GM23338 (cell line): Measurements from ENCODE around the gene NCL. TPM values are rescaled to one million over a fixed set of nuclear protein-coding genes. Genes with fewer than 3 reads are reported as not detected.

ENCODE experiments used
- ATAC-seq: fragments of 200-7000 bp; cut with Tn5 transposase; 3 replicates; pipeline ENCODE4 v1.9.1; 2020
- DNase-seq: peaks from one replicate; pipeline ENCODE4 v3.0.0-alpha.2; 2015; ENCODE audit warnings: low spot score
- H2AFZ ChIP-seq: fragments of 200-600 bp; sonication (generic); 2 replicates; pipeline ENCODE4 v1.8.0; 2016; ENCODE audit warnings: antibody characterized with exemption, mild to moderate bottlenecking, moderate library complexity
- H3F3A ChIP-seq: fragments of 200-600 bp; sonication (generic); replicated peaks from 2 replicates; pipeline ENCODE4 v1.8.0; 2017; ENCODE audit warnings: antibody characterized with exemption, mixed run types, low read depth
- H3K27ac ChIP-seq: fragments of 200-600 bp; sonication (generic); 2 replicates; pipeline ENCODE4 v1.6.1; 2016; ENCODE audit warnings: low read depth
- H3K27me3 ChIP-seq: fragments of 200-600 bp; sonication (generic); 2 replicates; pipeline ENCODE4 v1.8.0; 2016; ENCODE audit warnings: mild to moderate bottlenecking, mixed run types, moderate library complexity; ENCODE audit not compliant: insufficient read depth
- H3K36me3 ChIP-seq: fragments of 200-600 bp; sonication (generic); 2 replicates; pipeline ENCODE4 v1.8.0; 2016; ENCODE audit warnings: mild to moderate bottlenecking; ENCODE audit not compliant: insufficient read depth
- H3K4me1 ChIP-seq: fragments of 200-600 bp; sonication (generic); 2 replicates; pipeline ENCODE4 v1.8.0; 2016; ENCODE audit warnings: mild to moderate bottlenecking, moderate library complexity; ENCODE audit not compliant: insufficient read depth
- H3K4me2 ChIP-seq: fragments of 200-600 bp; sonication (generic); 2 replicates; pipeline ENCODE4 v1.7.1; 2017; ENCODE audit warnings: mixed run types
- H3K4me3 ChIP-seq: fragments of 200-600 bp; sonication (generic); 2 replicates; pipeline ENCODE4 v1.6.1; 2016; ENCODE audit warnings: mixed run types
- H3K79me2 ChIP-seq: fragments of 200-600 bp; sonication (generic); replicated peaks from 2 replicates; pipeline ENCODE4 v1.8.0; 2017; ENCODE audit warnings: mild to moderate bottlenecking; ENCODE audit not compliant: insufficient read depth
- H3K9me2 ChIP-seq: fragments of 200-600 bp; sonication (generic); 2 replicates; pipeline ENCODE4 v1.8.0; 2017; ENCODE audit not compliant: insufficient read depth
- H4K20me1 ChIP-seq: fragments of 200-600 bp; sonication (generic); replicated peaks from 2 replicates; pipeline ENCODE4 v1.8.0; 2017; ENCODE audit warnings: mild to moderate bottlenecking; ENCODE audit not compliant: insufficient read depth
- H3K27ac Mint-ChIP-seq: 2 replicates; pipeline ENCODE4 v1.8.0; 2020; ENCODE audit warnings: inconsistent platforms, mild to moderate bottlenecking, moderate library complexity, mixed read lengths
- H3K27me3 Mint-ChIP-seq: 3 replicates; pipeline ENCODE4 v1.8.0; 2022; ENCODE audit warnings: low read depth, mild to moderate bottlenecking, moderate library complexity, mixed read lengths, inconsistent platforms; ENCODE audit not compliant: insufficient read depth, poor library complexity
- H3K36me3 Mint-ChIP-seq: 3 replicates; pipeline ENCODE4 v1.8.0; 2021; ENCODE audit warnings: low read depth, mild to moderate bottlenecking, inconsistent platforms, moderate library complexity, mixed read lengths
- H3K4me1 Mint-ChIP-seq: 3 replicates; pipeline ENCODE4 v1.8.0; 2020; ENCODE audit warnings: mild to moderate bottlenecking, inconsistent platforms, mixed read lengths
- H3K4me3 Mint-ChIP-seq: 3 replicates; pipeline ENCODE4 v1.8.0; 2021; ENCODE audit warnings: moderate library complexity, mild to moderate bottlenecking, inconsistent platforms, mixed read lengths
- H3K9me3 Mint-ChIP-seq: 3 replicates; pipeline ENCODE4 v1.8.0; 2020; ENCODE audit warnings: moderate library complexity, mild to moderate bottlenecking, inconsistent platforms, mixed read lengths
- ETS1 ChIP-seq: IDR thresholded peaks from 2 replicates; pipeline ENCODE4 v1.6.1; 2016; ENCODE audit warnings: antibody characterized with exemption
- EZH2 ChIP-seq: fragments of 200-600 bp; sonication (generic); IDR thresholded peaks from one replicate; pipeline ENCODE4 v1.8.0; 2017; ENCODE audit warnings: antibody characterized with exemption, mild to moderate bottlenecking, low read depth; ENCODE audit not compliant: unreplicated experiment
- JUNB ChIP-seq: IDR thresholded peaks from one replicate; pipeline ENCODE4 v1.6.1; 2016; ENCODE audit warnings: antibody characterized with exemption; ENCODE audit not compliant: unreplicated experiment
- POLR2AphosphoS5 ChIP-seq: IDR thresholded peaks from 2 replicates; pipeline ENCODE4 v1.6.1; 2016; ENCODE audit warnings: antibody characterized with exemption, low read depth
- STAT1 ChIP-seq: IDR thresholded peaks from one replicate; pipeline ENCODE4 v1.6.1; 2016; ENCODE audit warnings: antibody characterized with exemption; ENCODE audit not compliant: unreplicated experiment
- ZNF331 ChIP-seq: fragments of 250-450 bp; sonication (Bioruptor Pico); IDR thresholded peaks from 2 replicates; pipeline ENCODE4 v1.5.0; 2020; ENCODE audit warnings: low read depth, mild to moderate bottlenecking, moderate library complexity
- ZNF462 ChIP-seq: fragments of 250-450 bp; sonication (Bioruptor Pico); IDR thresholded peaks from 2 replicates; pipeline ENCODE4 v1.5.0; 2020; ENCODE audit warnings: mild to moderate bottlenecking, moderate library complexity
- polyA plus RNA-seq: library from polyadenylated mRNA; unstranded; fragments of >200 nt; fragmentation: Nextera tagmentation; extraction: Ambion mirVana; gene quantifications from 2 replicates; pipeline ENCODE4 v1.2.1, GENCODE V29; 2016
- total RNA-seq: library from RNA; depleted of rRNA; stranded (reverse); fragments of >200 nt; shearing (Covaris generic); gene quantifications from 2 replicates; pipeline ENCODE4 v1.2.3, GENCODE V29; 2014

NCL gene
- total and polyA plus RNA-seq, 2 experiments from 2014 or later = 678 to 2,269 TPM

DNA sequence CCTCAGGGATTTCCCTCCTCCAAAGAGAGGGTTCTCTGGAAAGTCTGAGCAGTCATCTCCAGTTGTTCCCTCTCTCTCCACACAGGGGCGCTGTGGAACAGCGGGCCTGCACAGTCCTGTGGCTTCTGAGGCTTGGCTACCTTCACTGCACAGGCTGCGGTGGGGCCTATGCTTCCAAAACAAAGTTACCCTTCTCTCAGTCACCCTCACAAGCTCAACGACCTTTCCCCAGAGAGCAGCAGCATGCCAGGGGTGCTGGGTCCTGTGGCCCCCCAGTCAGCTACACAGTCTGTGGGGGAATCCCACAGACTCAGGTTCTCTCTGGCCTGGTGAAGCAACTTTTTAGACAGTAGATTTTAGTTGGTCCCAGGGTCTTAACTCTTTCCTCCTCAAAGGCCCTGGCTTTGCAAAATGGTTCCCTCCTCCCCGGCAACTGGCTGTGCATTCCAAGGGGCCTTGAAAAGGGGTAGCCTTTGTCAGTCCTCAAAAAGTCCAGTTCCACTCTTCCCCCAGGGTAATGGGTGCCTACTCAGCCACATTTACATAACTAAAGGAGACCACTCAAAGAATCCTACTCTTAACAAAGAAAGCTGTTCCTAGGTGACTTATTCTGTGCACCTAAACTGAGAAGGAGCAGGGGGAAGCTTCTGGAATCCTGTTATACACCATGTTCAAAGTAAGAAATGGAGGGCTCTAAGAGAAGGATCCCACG lies 53.8 kb downstream of the NCL start (continued):
- TF ChIP-seq POLR2AphosphoS5 (peak; percentile 21; the same call in 1 of the 2 replicates), STAT1 (no peak), ETS1 (no peak), EZH2 (no peak), ZNF331 (CRISPR knock-in tag) (no peak), JUNB (no peak), ZNF462 (CRISPR knock-in tag) (no peak)

- H3K27ac Mint-ChIP-seq = peak overlapping the region; percentile 99; the same call in 1 of the 2 replicates
- H2AFZ ChIP-seq = no peak overlapping the region
- no peaks in the 10 kb centered on the region for H3K27me3 ChIP-seq
- H3K9me2 ChIP-seq = no peaks in the 10 kb centered on the region
- H3K27ac ChIP-seq = peak overlapping the region; percentile 96
- peaks cover 16% of the 10 kb centered on the region for H3K27me3 Mint-ChIP-seq
- DNase-seq = no peak
- ATAC-seq = no peak
- no peaks in the 10 kb centered on the region for H3K36me3 ChIP-seq
- H3K4me1 ChIP-seq = peaks cover 46% of the 10 kb centered on the region
- peaks cover 10% of the 10 kb centered on the region; the same call in 1 of the 2 replicates for H3F3A ChIP-seq
- no peak overlapping the region for H3K4me3 ChIP-seq
- H4K20me1 ChIP-seq = no peaks in the 10 kb centered on the region
- H3K4me2 ChIP-seq = no peak overlapping the region
- no peak overlapping the region for H3K4me3 Mint-ChIP-seq
- H3K9me3 Mint-ChIP-seq = peaks cover 27% of the 10 kb centered on the region
- peaks cover 59% of the 10 kb centered on the region for H3K4me1 Mint-ChIP-seq
- H3K79me2 ChIP-seq = no peaks in the 10 kb centered on the region
- H3K36me3 Mint-ChIP-seq = peaks cover 26% of the 10 kb centered on the region
- TF ChIP-seq ZNF462 (CRISPR knock-in tag) (no peak), STAT1 (no peak)
These were observed 54.5 kb downstream of the NCL start for GRCh38 chr2:231409776-231410175.
